ENCODE data around the gene TES. TPM values are rescaled to one million over a fixed set of nuclear protein-coding genes. Genes with fewer than 3 reads are reported as not detected.

TES gene
- total and polyA plus RNA-seq, 2 of the 8 experiments (the other 6 are each of a cell fraction or from before 2014, with no cell fraction given) = 18.2 to 36.3 TPM

DNA sequence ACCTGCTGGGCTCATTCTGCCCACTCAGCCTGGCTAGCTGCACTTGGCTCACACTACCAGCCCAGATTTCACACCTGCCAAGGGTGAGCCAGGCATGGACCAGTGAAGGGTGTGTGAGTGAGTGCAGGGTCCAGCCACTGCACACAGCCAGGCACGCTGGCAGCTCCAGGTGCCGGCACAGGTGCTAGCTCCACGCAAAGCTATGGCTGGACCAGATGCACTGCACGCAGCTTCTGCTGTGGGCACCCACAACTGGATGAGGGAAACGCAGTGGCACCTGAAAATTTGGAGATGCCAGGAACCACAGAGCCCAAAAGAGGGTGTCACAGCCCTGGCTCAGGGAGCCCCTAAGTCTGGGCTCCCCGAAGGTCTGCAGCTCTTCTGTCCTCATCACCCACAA is 24.9 kb upstream of the TES start:
- H3K18ac ChIP-seq (ENCODE audit: extremely low read depth, low read length) = no peak overlapping the region
- H3K9ac ChIP-seq (replicated peaks in 1 of 4; ENCODE audit: extremely low read depth in 1 of 4, low read depth in 3 of 4, low read length in 3 of 4) = no peak overlapping the region
- ChIA-PET POLR2A (ENCODE audit: partially characterized antibody) (no interaction called here), CTCF (ENCODE audit: partially characterized antibody) (interaction anchor here (0.9 to 2.9 kb wide), 8 partner anchors 9 to 407 kb away, joined by 3 to 14 read pairs (median 4); no protein-coding TSS in a partner anchor)
- DNase-seq (ENCODE audit: low read depth in 1 of 2, low spot score in 2 of 2) = no peak
- H2BK5ac ChIP-seq (ENCODE audit: low read depth, low read length) = no peak overlapping the region
- no peak overlapping the region for H3K56ac ChIP-seq (replicated peaks; ENCODE audit: insufficient read length, low read depth, low read length)
- H3K14ac ChIP-seq (ENCODE audit: insufficient read length) = no peak overlapping the region
- H3K23me2 ChIP-seq (ENCODE audit: low read depth, low read length) = no peaks in the 10 kb centered on the region
- no peak overlapping the region for H2BK15ac ChIP-seq (ENCODE audit: low read length)
- no peak overlapping the region for H2BK12ac ChIP-seq (ENCODE audit: low read depth, low read length)
- no peaks in the 10 kb centered on the region for H3K27me3 ChIP-seq (replicated peaks in 1 of 4; ENCODE audit: control insufficient read depth in 3 of 4, extremely low read depth in 1 of 4, insufficient read depth in 3 of 4, low read length in 3 of 4)
- H3K4me2 ChIP-seq (ENCODE audit: insufficient read depth in 1 of 2, low read depth in 2 of 2, low read length in 2 of 2) = no peak overlapping the region
- H2AK5ac ChIP-seq (ENCODE audit: low read depth, low read length) = no peak overlapping the region
- WGBS, 2 experiments (ENCODE audit: extremely low coverage in 1 of 2, insufficient coverage in 1 of 2, insufficient read length in 1 of 2, insufficient replicate concordance in 2 of 2, low coverage in 1 of 2, low lambda C conversion rate in 2 of 2, missing lambda C conversion rate in 1 of 2) = 88% methylated on average over 6 of the region's 6 CpGs; no CpG with 5 or more reads in 1 of the 2 experiments
- H3K4me3 ChIP-seq (ENCODE audit: extremely low read depth in 1 of 4, insufficient read depth in 2 of 4, low read depth in 3 of 4, low read length in 4 of 4) = no peak overlapping the region
- H4K5ac ChIP-seq (ENCODE audit: insufficient read length, low read depth, low read length) = no peak overlapping the region
- no peaks in the 10 kb centered on the region for H3K79me2 ChIP-seq (ENCODE audit: control insufficient read depth in 1 of 2, insufficient read depth in 2 of 2, low read length in 2 of 2)
- FAIRE-seq = no peak
- no peak overlapping the region for H4K8ac ChIP-seq (ENCODE audit: extremely low read depth, insufficient read depth, low read length)
- no peaks in the 10 kb centered on the region; a peak in 1 of 8 replicates for H3K36me3 ChIP-seq (ENCODE audit: control insufficient read depth in 2 of 4, insufficient read depth in 4 of 4, low read length in 3 of 4)
- no peak overlapping the region for H2AFZ ChIP-seq (ENCODE audit: low read length)
- no peak overlapping the region for H3K4ac ChIP-seq (replicated peaks; ENCODE audit: insufficient read length, low read depth, low read length)
- no peaks in the 10 kb centered on the region for H3K4me1 ChIP-seq (replicated peaks in 1 of 4; ENCODE audit: control insufficient read depth in 3 of 4, insufficient read depth in 4 of 4, low read length in 3 of 4)
- H4K91ac ChIP-seq (replicated peaks; ENCODE audit: insufficient read length, low read length) = no peak overlapping the region
- no peak overlapping the region for H2BK20ac ChIP-seq (ENCODE audit: low read length)
- peaks cover 5 to 15% of the 10 kb centered on the region in 2 experiments; a peak in 2 of 4 replicates for H3K9me3 ChIP-seq (ENCODE audit: insufficient read depth in 2 of 2, low read depth in 1 of 2, low read length in 1 of 2)
- H3K27ac ChIP-seq (ENCODE audit: low read depth, low read length) = no peak overlapping the region
- H3K79me1 ChIP-seq (ENCODE audit: low read depth, low read length) = no peaks in the 10 kb centered on the region; the same call in 1 of the 2 replicates
- H4K20me1 ChIP-seq (replicated peaks in 1 of 2; ENCODE audit: control insufficient read depth in 1 of 2, insufficient read depth in 2 of 2, low read length in 2 of 2) = no peaks in the 10 kb centered on the region
- H3K23ac ChIP-seq (ENCODE audit: insufficient read length) = no peak overlapping the region
- no peak overlapping the region for H2BK120ac ChIP-seq (replicated peaks; ENCODE audit: low read depth, low read length)
- TF ChIP-seq NRF1 (IDR thresholded peaks at IDR 0.05; ENCODE audit: low read depth, low read length) = no peak
- no peak for TF ChIP-seq EGR1 (IDR thresholded peaks at IDR 0.05; ENCODE audit: borderline replicate concordance, low read depth, low read length)
- no peak for TF ChIP-seq E2F6 (IDR thresholded peaks at IDR 0.05)
- TF ChIP-seq KDM1A (IDR thresholded peaks at IDR 0.05; ENCODE audit: borderline replicate concordance, low read length) = no peak
- no peak for TF ChIP-seq POLR2AphosphoS5 (IDR thresholded peaks at IDR 0.05; ENCODE audit: low read depth, low read length)
- no peak for TF ChIP-seq TCF12 (IDR thresholded peaks at IDR 0.05; ENCODE audit: low read depth, low read length)
- TF ChIP-seq RFX5 (IDR thresholded peaks at IDR 0.05; ENCODE audit: borderline replicate concordance, low read depth, low read length) = no peak
- TF ChIP-seq CHD1 (IDR thresholded peaks at IDR 0.05; ENCODE audit: low read depth, low read length) = no peak
- no peak for TF ChIP-seq CTCF (IDR thresholded peaks at IDR 0.05; ENCODE audit: control extremely low read depth in 1 of 3, insufficient read depth in 1 of 3, low read depth in 1 of 3, low read length in 3 of 3)
- TF ChIP-seq SIX5 (IDR thresholded peaks at IDR 0.05; ENCODE audit: low read depth, low read length) = no peak
- no peak for TF ChIP-seq SIRT6 (IDR thresholded peaks at IDR 0.05; ENCODE audit: low read length)
- no peak for TF ChIP-seq CREB1 (IDR thresholded peaks at IDR 0.05)
